Stimulated activated CD4-positive, alpha-beta T cell treated with anti-CD3 and anti-CD28 coated beads, Interleukin-12 subunit alpha, Interleukin-12 subunit beta, amount 100 ng/mL, for 24 hours (primary cell): ENCODE results near the gene ATP11A.

Experiments
- DNase-seq, 2 experiments: peaks; one replicate each; pipeline ENCODE4 v3.0.0-alpha.2; 2020; ENCODE audit warnings: low read depth in 2 of 2

ATP11A gene

GRCh38 chr13:112689303-112690245 lies at the start of gene ATP11A:
TSS of gene ATP11A (plus strand) at chr13:112690038. CDS start at chr13:112690417, 379 bp downstream.
- peak; percentile 56 to 74 for DNase-seq

GRCh38 chr13:112641456-112642089 lies 48.3 kb upstream of the ATP11A start:
- no peak for DNase-seq

GRCh38 chr13:112642090-112642460 lies 47.8 kb upstream of the ATP11A start:
- DNase-seq, result no peak

- no peak for DNase-seq
Measured at GRCh38 chr13:112643759-112644459, 45.9 kb upstream of the ATP11A start.

- DNase-seq, result no peak
Measured at GRCh38 chr13:112645327-112645914, 44.4 kb upstream of the ATP11A start.

DNA sequence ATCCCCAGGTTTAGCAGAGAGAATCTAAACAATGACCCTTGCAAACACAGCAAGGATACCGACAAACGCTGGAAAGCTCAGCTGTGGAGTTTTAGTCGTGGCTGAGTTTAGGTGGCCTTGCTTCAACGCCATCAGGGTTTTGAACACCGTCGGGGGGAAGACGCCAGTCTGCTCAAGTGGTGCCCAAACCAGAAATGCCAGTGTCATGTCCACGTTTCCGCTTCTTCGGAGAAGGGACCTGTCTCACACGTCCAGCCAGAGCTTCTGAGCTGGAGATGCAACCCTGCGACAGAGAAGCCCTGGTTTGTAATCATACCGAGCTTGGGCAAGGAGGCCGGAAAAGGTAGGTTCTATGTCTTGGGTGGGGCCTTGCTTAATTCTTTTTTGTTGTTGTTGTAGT lies 42.6 kb upstream of the ATP11A start:
- no peak for DNase-seq

GRCh38 chr13:112648101-112648500 lies 41.7 kb upstream of the ATP11A start:
- DNase-seq, result no peak

DNA sequence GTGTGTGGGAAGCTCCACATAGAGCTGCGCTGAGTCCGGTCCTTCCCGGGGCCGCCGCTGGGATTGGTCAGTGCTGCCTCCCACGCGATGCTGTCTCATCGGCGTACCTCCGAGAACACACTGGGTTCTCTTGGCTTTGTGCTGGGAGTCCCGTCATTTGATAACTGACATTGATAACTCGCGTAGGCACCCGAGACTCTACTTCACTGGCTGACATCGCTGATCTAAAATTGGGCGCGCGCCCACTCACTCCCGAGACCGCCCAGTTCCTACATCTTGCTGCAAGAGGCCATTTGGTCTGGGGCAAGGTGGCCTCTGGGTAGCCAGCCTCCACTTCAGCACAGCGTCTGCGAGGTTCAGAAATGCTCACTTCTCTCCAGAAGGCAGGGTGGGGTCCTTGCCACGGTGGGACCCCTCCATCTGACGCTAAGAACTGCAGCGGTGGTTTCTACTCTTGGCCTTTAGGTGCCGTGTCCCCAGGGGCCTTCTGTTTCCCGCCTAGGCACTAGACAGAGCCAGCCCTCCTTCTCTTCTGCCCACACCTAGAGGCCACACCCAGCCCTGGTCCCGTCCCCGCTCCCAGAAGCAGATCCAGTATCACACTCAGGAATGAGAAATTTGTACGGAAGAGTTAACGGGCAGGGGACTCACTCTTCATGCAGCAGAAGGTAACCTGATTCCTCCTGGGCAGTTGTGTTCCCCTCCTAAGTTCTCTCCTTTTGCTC lies 40.7 kb upstream of the ATP11A start:
- no peak for DNase-seq

- no peak for DNase-seq
Measured at GRCh38 chr13:112651311-112651710, 38.5 kb upstream of the ATP11A start.

GRCh38 chr13:112651750-112652511 lies 37.9 kb upstream of the ATP11A start:
- no peak for DNase-seq

DNA sequence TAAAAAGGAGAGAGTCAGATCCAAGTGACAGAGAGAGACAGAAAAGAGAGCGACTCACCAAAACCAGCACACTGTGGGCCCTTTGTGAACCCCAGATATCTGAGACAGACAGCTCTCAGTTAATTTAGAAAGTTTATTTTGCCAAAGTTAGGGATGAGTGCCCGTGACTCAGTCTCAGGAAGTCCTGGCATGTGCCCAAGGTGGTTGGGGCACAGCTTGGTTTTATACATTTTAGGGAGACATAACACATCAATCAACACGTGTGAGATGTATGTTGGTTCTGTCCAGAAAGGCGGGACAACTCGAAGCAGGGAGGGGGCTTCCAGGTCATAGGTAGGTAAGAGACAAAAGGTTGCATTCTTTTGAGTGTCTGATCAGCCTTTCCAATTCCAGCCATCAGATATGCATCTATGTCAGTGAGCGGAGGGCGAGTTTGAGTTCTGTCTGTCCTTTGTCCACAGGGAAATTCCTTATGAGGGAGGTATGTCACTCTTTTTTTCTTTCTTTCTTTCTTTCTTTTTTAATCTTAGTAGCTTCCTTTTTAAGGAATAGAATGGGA lies 37.2 kb upstream of the ATP11A start:
- DNase-seq, result no peak

GRCh38 chr13:112653071-112653470 lies 36.8 kb upstream of the ATP11A start:
- no peak for DNase-seq

GRCh38 chr13:112655913-112656312 lies 33.9 kb upstream of the ATP11A start:
- no peak for DNase-seq

DNA sequence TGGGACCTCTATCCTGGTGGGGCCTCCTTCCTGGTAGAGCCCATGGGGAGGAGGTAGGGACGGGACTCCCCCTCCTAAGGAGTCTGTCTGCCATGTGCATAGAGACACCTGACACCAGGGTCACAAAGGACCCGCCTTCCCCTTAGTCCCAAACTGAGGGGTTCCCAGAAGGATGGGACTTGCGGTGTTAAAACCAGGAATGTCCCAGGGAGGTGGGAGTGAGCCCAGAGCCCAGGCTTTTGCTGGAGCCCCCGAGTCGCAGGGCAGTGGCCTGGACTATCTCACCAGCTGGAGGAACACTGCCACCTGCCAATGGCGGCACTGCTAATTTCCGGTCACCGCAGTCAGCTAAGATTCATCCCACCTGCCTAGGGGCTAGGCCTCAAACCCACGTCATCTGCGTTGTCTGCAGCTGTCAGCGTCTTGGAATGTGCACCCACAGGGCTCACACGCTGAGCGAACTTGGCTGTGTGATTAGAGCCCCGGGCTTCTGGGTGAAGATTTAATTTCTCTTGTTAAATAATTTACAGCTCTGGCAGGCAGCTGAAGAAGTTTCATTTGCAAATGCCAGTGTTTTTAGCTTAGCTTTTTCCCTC lies 31.9 kb upstream of the ATP11A start:
- no peak for DNase-seq

DNA sequence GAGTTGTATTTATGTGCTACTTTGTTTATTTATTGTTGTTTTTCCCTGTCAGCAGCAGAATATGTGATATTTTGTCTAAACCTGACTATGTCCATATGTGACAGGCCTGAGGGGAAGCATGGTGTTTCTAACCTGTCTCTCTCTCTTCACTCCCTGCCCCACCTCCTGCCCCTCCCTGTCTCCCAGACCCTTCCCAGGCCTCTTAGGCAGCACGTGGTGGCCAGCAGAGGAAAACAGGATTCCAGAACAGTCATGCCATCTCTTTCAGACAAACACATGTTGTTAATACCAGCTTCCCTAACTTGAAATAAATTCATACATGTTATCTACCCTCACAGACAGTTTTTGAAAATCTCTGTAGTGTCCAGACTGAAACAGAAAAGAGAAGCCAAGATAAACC lies 31.0 kb upstream of the ATP11A start:
- no peak for DNase-seq

DNA sequence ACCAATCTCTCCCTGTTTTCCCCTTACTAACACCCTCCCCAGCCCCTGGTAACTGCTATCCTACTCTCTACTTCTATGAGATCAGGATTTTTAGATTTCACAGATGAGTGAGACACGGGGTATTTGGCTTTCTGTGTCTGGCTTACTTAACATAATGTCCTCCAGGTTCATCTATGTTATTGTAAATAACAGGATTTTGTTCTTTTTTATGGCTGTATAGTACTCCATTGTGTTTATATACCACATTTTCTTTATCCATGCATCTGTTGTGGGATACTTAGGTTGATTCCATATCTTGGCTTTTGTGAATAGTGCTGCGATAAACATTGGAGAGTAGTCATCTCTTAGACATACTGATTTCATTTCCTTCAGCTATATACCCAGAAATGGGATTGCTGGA lies 28.5 kb upstream of the ATP11A start:
- no peak for DNase-seq

- no peak for DNase-seq
Measured at GRCh38 chr13:112664501-112665203, 25.2 kb upstream of the ATP11A start.

DNA sequence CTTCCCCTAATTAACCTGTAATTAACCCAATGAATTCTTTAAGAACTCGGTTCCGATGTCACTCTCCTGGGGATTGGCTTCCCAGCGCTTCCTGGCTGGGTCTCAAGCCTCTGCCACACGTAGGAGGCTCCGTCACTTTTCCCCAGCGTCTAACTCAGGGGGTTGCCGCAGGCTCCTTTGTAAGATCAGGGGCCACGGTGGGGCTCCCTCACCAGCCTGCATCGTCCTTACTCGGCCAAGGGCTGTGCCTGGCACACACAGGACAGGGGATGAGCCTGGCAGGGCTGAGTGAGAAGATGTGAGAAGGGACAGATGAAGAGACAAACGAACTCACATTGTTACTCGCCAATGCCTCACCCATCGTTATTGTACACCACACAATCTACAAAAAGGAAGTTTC lies 20.9 kb upstream of the ATP11A start:
- DNase-seq, result no peak

DNA sequence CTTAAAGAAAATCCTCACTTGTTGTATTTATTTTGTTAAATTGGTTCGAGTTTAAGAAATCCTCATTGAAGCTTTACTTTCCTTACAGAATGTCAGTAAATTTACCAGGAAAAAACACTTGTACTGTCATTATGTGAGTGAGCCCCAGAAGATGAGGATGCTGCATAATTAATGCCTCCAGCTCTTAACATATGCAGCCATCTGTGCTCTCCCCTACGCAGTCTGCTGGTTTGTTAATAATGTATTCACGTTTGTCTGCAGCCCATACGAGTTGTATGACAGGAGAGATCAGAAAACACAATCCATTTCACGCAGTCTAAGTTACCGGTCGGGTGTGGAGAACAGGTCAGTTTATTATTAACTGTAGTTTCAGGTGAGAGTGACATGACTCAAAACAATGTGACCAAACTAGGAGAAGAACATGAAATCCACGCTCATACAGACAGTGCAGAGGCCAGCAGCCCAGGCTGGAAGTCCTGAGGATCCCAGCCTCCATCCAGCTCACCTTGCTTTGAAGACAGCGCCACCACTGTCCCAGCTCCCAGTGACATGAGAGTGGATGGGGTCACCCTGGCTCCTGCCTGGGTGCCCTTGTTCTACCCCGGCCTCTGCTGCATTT lies 19.8 kb upstream of the ATP11A start:
- no peak for DNase-seq
